ENCODE data around the gene TRUB2.
A peak's percentile ranks its signal among the peaks of the same experiment; 100 is the strongest.

TRUB2 gene

DNA sequence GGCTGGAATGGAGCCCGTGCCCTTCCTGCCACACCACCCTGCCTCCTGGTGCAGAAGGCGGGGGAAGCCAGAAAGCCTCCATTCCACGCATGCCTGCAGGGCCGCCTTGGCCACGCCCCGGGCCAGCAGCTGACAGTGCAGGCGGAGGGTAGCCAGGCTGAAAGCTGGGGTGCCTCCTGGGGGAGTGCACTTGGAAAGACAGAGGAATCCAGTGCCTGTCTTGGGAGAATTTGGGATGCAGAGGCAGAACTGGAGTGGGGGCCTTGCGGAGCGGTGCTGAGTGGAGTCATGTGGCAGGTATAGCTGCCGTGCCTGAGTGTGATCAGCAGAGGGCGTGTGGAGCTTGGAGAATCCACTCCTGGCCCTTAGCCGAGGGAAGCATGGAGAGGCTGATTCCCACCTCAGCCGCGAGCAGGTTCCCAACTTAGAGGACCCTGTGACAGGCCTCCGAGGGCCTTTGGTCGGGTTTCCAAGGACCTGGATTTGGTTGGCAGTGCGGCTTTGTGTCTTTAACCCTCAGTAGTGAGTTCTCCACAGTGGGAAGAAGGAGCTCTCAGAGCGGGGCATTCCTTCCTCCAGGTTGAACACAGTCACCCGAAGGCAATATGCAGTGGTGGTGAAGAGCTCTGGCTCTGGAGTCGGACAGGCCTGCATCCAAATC is 39.9 kb upstream of the TRUB2 start:
- Histone ChIP-seq H2AFZ (ENCODE audit: low read depth, low read length) (peak overlapping the region; percentile 79), H3K4me1 (ENCODE audit: control insufficient read depth, insufficient read depth, low read depth, low read length) (peaks cover 17% of the 10 kb centered on the region), H3K36me3 (ENCODE audit: control insufficient read depth in 1 of 2, insufficient read depth in 2 of 2, low read depth in 1 of 2, low read length in 2 of 2) (peaks cover 6 to 22% of the 10 kb centered on the region in 2 experiments), H3K23ac (ENCODE audit: low read length in 2 of 2) (no peak overlapping the region), H4K8ac (ENCODE audit: low read length) (peak overlapping the region; percentile 94), H2BK12ac (ENCODE audit: low read length in 2 of 2) (no peak overlapping the region), H2BK5ac (ENCODE audit: low read depth, low read length, poor library complexity, severe bottlenecking) (peak overlapping the region; percentile 25), H3K18ac (ENCODE audit: low read depth in 1 of 2, low read length in 2 of 2) (peak overlapping the region; percentile 61 to 75), H2BK15ac (ENCODE audit: low read depth, poor library complexity, severe bottlenecking) (peak overlapping the region; percentile 52), H3K4me3 (ENCODE audit: insufficient read depth in 1 of 2, low read depth in 1 of 2, low read length in 2 of 2) (peak overlapping the region in 1 of 2 experiments; percentile 68), H3K27me3 (ENCODE audit: control insufficient read depth in 1 of 2, insufficient read depth in 1 of 2, low read length in 2 of 2) (no peaks in the 10 kb centered on the region), H3K9ac (ENCODE audit: low read length) (peak overlapping the region; percentile 62), H3K79me1 (replicated peaks; ENCODE audit: low read length, poor library complexity, severe bottlenecking) (no peaks in the 10 kb centered on the region), H3K9me3 (ENCODE audit: control insufficient read depth, low read length) (no peaks in the 10 kb centered on the region), H2BK120ac (ENCODE audit: low read depth, low read length) (peak overlapping the region; percentile 75), H3K4ac (ENCODE audit: low read depth in 1 of 2, low read length in 2 of 2) (peak overlapping the region; percentile 29 to 78), H4K91ac (ENCODE audit: low read length) (no peak overlapping the region), H3K27ac (ENCODE audit: low read length, poor library complexity, severe bottlenecking) (peak overlapping the region; percentile 50), H3K14ac (ENCODE audit: low read length in 2 of 2) (no peak overlapping the region), H2AK5ac (ENCODE audit: low read length, severe bottlenecking) (no peak overlapping the region), H3K4me2 (ENCODE audit: low read length, poor library complexity, severe bottlenecking) (peak overlapping the region; percentile 65)
- 20% methylated on average over 20 of the region's 20 CpGs for whole genome bisulfite sequencing
- peak; percentile 84 for DNase-seq

DNA sequence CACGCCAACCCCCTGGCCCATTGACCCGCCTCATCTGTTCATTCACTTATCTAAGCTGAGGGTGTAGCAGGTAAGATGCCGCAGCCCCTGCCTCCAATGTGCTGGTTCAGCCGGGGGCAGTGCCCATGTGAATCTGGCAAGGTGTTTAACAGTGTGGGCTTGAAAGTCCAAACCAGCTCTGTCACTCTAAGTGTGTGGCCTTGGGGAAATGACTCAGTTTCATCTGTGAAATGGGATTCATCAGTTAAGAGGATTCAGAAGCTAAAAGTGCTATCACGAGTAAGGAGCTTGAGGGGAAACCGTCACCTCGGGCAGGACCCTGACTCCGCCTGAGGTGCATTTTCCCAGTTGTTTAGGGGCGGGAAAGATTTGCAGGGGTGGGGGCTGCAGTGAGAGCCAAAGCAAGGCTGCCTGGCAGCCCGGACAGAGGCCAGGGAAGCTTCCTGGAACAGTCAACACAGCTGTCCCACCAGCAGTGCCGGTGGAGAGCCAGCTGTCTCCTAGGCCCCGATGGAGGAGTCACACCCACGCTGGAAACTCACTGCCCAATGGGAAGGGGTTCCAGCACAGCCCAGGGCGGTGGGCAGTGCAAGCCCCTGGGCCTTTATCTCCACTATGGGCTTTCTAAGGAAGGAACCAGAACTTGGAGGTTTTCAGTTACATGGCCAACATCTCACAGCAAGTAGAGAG is 39.2 kb upstream of the TRUB2 start:
- Histone ChIP-seq H4K8ac (ENCODE audit: low read length) (peak overlapping the region; percentile 94), H3K9ac (ENCODE audit: low read length) (peak overlapping the region; percentile 62), H2BK5ac (ENCODE audit: low read depth, low read length, poor library complexity, severe bottlenecking) (no peak overlapping the region), H3K4me2 (ENCODE audit: low read length, poor library complexity, severe bottlenecking) (peak overlapping the region; percentile 65), H4K91ac (ENCODE audit: low read length) (peak overlapping the region; percentile 66), H2AFZ (ENCODE audit: low read depth, low read length) (peak overlapping the region; percentile 79), H3K27me3 (ENCODE audit: control insufficient read depth in 1 of 2, insufficient read depth in 1 of 2, low read length in 2 of 2) (no peaks in the 10 kb centered on the region), H3K14ac (ENCODE audit: low read length in 2 of 2) (no peak overlapping the region), H3K18ac (ENCODE audit: low read depth in 1 of 2, low read length in 2 of 2) (peak overlapping the region; percentile 61 to 75), H3K79me1 (replicated peaks; ENCODE audit: low read length, poor library complexity, severe bottlenecking) (no peaks in the 10 kb centered on the region), H2BK12ac (ENCODE audit: low read length in 2 of 2) (no peak overlapping the region), H3K23ac (ENCODE audit: low read length in 2 of 2) (no peak overlapping the region), H3K36me3 (ENCODE audit: control insufficient read depth in 1 of 2, insufficient read depth in 2 of 2, low read depth in 1 of 2, low read length in 2 of 2) (peaks cover 6 to 22% of the 10 kb centered on the region in 2 experiments), H2BK15ac (ENCODE audit: low read depth, poor library complexity, severe bottlenecking) (peak overlapping the region; percentile 13), H3K27ac (ENCODE audit: low read length, poor library complexity, severe bottlenecking) (peak overlapping the region; percentile 50), H2BK120ac (ENCODE audit: low read depth, low read length) (peak overlapping the region; percentile 75), H2AK5ac (ENCODE audit: low read length, severe bottlenecking) (no peak overlapping the region), H3K4ac (ENCODE audit: low read depth in 1 of 2, low read length in 2 of 2) (peak overlapping the region; percentile 29 to 78), H3K9me3 (ENCODE audit: control insufficient read depth, low read length) (no peaks in the 10 kb centered on the region), H3K4me3 (ENCODE audit: insufficient read depth in 1 of 2, low read depth in 1 of 2, low read length in 2 of 2) (peak overlapping the region in 1 of 2 experiments; percentile 68), H3K4me1 (ENCODE audit: control insufficient read depth, insufficient read depth, low read depth, low read length) (peaks cover 17% of the 10 kb centered on the region)
- DNase-seq, result no peak
- 63% methylated on average over 13 of the region's 14 CpGs for WGBS

DNA sequence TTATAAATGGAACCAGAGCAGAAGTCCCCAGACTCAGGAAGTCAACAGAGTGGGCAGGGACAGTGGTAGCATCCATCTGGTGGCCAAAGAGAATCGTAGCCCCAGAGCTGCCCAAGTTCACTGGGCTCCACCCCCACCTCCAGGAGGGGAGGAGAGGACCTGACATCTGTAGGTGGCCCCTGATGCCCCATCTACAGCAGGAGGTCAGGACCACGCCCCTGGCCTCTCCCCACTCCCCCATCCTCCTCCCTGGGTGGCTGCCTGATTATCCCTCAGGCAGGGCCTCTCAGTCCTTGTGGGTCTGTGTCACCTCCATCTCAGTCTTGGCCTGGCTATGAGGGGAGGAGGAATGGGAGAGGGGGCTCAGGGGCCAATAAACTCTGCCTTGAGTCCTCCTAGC is 38.6 kb upstream of the TRUB2 start:
- no peak overlapping the region for H3K27ac ChIP-seq (ENCODE audit: low read length, poor library complexity, severe bottlenecking)
- H2BK120ac ChIP-seq (ENCODE audit: low read depth, low read length), result no peak overlapping the region
- H3K4me1 ChIP-seq (ENCODE audit: control insufficient read depth, insufficient read depth, low read depth, low read length), result peaks cover 17% of the 10 kb centered on the region
- H3K79me1 ChIP-seq (replicated peaks; ENCODE audit: low read length, poor library complexity, severe bottlenecking), result no peaks in the 10 kb centered on the region
- H3K4me2 ChIP-seq (ENCODE audit: low read length, poor library complexity, severe bottlenecking), result no peak overlapping the region
- H3K14ac ChIP-seq (ENCODE audit: low read length in 2 of 2), result no peak overlapping the region
- H3K4me3 ChIP-seq (ENCODE audit: insufficient read depth in 1 of 2, low read depth in 1 of 2, low read length in 2 of 2), result no peak overlapping the region
- no peak overlapping the region for H3K4ac ChIP-seq (ENCODE audit: low read depth in 1 of 2, low read length in 2 of 2)
- no peak overlapping the region for H2AFZ ChIP-seq (ENCODE audit: low read depth, low read length)
- no peaks in the 10 kb centered on the region for H3K27me3 ChIP-seq (ENCODE audit: control insufficient read depth in 1 of 2, insufficient read depth in 1 of 2, low read length in 2 of 2)
- H3K9me3 ChIP-seq (ENCODE audit: control insufficient read depth, low read length), result no peaks in the 10 kb centered on the region
- peaks cover 11 to 29% of the 10 kb centered on the region in 2 experiments for H3K36me3 ChIP-seq (ENCODE audit: control insufficient read depth in 1 of 2, insufficient read depth in 2 of 2, low read depth in 1 of 2, low read length in 2 of 2)
- no peak overlapping the region for H3K18ac ChIP-seq (ENCODE audit: low read depth in 1 of 2, low read length in 2 of 2)
- H3K23ac ChIP-seq (ENCODE audit: low read length in 2 of 2), result no peak overlapping the region
- no peak overlapping the region for H2BK15ac ChIP-seq (ENCODE audit: low read depth, poor library complexity, severe bottlenecking)
- no peak overlapping the region for H2AK5ac ChIP-seq (ENCODE audit: low read length, severe bottlenecking)
- no peak overlapping the region for H2BK12ac ChIP-seq (ENCODE audit: low read length in 2 of 2)
- H2BK5ac ChIP-seq (ENCODE audit: low read depth, low read length, poor library complexity, severe bottlenecking), result no peak overlapping the region
- H3K9ac ChIP-seq (ENCODE audit: low read length), result peak overlapping the region; percentile 62
- H4K8ac ChIP-seq (ENCODE audit: low read length), result no peak overlapping the region
- H4K91ac ChIP-seq (ENCODE audit: low read length), result no peak overlapping the region
- WGBS, result 67% methylated on average over 1 of the region's 2 CpGs
- no peak for DNase-seq

DNA sequence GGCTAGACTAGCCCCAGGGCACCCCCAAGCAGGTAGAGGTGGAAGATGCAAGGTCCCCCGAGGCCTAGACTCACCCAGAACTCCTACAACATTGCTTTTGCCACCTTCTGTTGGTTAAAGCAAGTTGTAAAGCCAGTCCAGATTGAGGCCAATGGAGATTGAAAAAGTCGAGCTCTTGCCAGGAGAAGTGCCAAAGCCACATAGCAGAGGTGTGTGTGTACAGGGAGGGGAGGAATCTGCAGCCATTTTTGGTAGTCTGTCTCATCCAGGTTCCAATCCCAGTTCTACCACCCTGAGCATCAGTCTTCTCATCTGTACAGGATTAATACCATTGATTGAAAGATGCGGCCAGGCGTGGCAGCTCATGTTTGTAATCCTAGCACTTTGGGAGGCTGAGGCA is 36.6 kb upstream of the TRUB2 start:
- no peaks in the 10 kb centered on the region for H3K79me1 ChIP-seq (replicated peaks; ENCODE audit: low read length, poor library complexity, severe bottlenecking)
- H2AFZ ChIP-seq (ENCODE audit: low read depth, low read length), result no peak overlapping the region
- peaks cover 28 to 46% of the 10 kb centered on the region in 2 experiments for H3K36me3 ChIP-seq (ENCODE audit: control insufficient read depth in 1 of 2, insufficient read depth in 2 of 2, low read depth in 1 of 2, low read length in 2 of 2)
- no peak overlapping the region for H4K91ac ChIP-seq (ENCODE audit: low read length)
- no peak overlapping the region for H2BK15ac ChIP-seq (ENCODE audit: low read depth, poor library complexity, severe bottlenecking)
- no peak for DNase-seq
- H3K4me3 ChIP-seq (ENCODE audit: insufficient read depth in 1 of 2, low read depth in 1 of 2, low read length in 2 of 2), result no peak overlapping the region
- H3K14ac ChIP-seq (ENCODE audit: low read length in 2 of 2), result no peak overlapping the region
- H3K9me3 ChIP-seq (ENCODE audit: control insufficient read depth, low read length), result no peaks in the 10 kb centered on the region
- H3K4me2 ChIP-seq (ENCODE audit: low read length, poor library complexity, severe bottlenecking), result no peak overlapping the region
- peaks cover 8% of the 10 kb centered on the region for H3K4me1 ChIP-seq (ENCODE audit: control insufficient read depth, insufficient read depth, low read depth, low read length)
- H2BK12ac ChIP-seq (ENCODE audit: low read length in 2 of 2), result no peak overlapping the region
- H4K8ac ChIP-seq (ENCODE audit: low read length), result no peak overlapping the region
- H2BK5ac ChIP-seq (ENCODE audit: low read depth, low read length, poor library complexity, severe bottlenecking), result no peak overlapping the region
- H2AK5ac ChIP-seq (ENCODE audit: low read length, severe bottlenecking), result no peak overlapping the region
- H2BK120ac ChIP-seq (ENCODE audit: low read depth, low read length), result no peak overlapping the region
- 91% methylated on average over 4 of the region's 4 CpGs for whole genome bisulfite sequencing
- no peak overlapping the region for H3K4ac ChIP-seq (ENCODE audit: low read depth in 1 of 2, low read length in 2 of 2)
- no peak overlapping the region for H3K18ac ChIP-seq (ENCODE audit: low read depth in 1 of 2, low read length in 2 of 2)
- H3K23ac ChIP-seq (ENCODE audit: low read length in 2 of 2), result no peak overlapping the region
- no peak overlapping the region for H3K27ac ChIP-seq (ENCODE audit: low read length, poor library complexity, severe bottlenecking)
- no peak overlapping the region for H3K9ac ChIP-seq (ENCODE audit: low read length)
- H3K27me3 ChIP-seq (ENCODE audit: control insufficient read depth in 1 of 2, insufficient read depth in 1 of 2, low read length in 2 of 2), result no peaks in the 10 kb centered on the region

Measured in mesenchymal stem cell (in vitro differentiated cells and primary cell).